Loucy (cell line): ENCODE results near the gene CDH20.
A peak's percentile ranks its signal among the peaks of the same experiment; 100 is the strongest.

Source experiments
- H2AFZ ChIP-seq: fragments of 200-600 bp; sonication (generic); 2 replicates; pipeline ENCODE4 v1.6.0; 2016; ENCODE audit warnings: antibody characterized with exemption, mild to moderate bottlenecking, low read length, moderate library complexity
- H3F3A ChIP-seq: fragments of 200-600 bp; 2 replicates; pipeline ENCODE4 v1.6.0; 2016; ENCODE audit warnings: antibody characterized with exemption, low read depth, mild to moderate bottlenecking
- H3K27me3 ChIP-seq: fragments of 200-600 bp; sonication (generic); 2 replicates; pipeline ENCODE4 v1.6.1; 2014; ENCODE audit warnings: low read length, mild to moderate bottlenecking; ENCODE audit not compliant: insufficient read depth, poor library complexity, severe bottlenecking
- H3K36me3 ChIP-seq: fragments of 200-600 bp; sonication (generic); 2 replicates; pipeline ENCODE4 v1.6.1; 2016; ENCODE audit warnings: low read length; ENCODE audit not compliant: insufficient read depth
- H3K4me1 ChIP-seq: fragments of 200-600 bp; sonication (generic); 2 replicates; pipeline ENCODE4 v1.5.1; 2014; ENCODE audit warnings: low read length, mild to moderate bottlenecking; ENCODE audit not compliant: insufficient read depth, poor library complexity, severe bottlenecking
- H3K4me2 ChIP-seq: fragments of 200-600 bp; sonication (generic); 2 replicates; pipeline ENCODE4 v1.6.0; 2014; ENCODE audit warnings: antibody characterized with exemption, low read length, low read depth, mild to moderate bottlenecking; ENCODE audit not compliant: poor library complexity, severe bottlenecking
- H3K4me3 ChIP-seq: fragments of 200-600 bp; sonication (generic); 2 replicates; pipeline ENCODE4 v1.5.1; 2014; ENCODE audit warnings: low read length, mild to moderate bottlenecking, mixed read lengths; ENCODE audit not compliant: poor library complexity, severe bottlenecking
- H3K79me2 ChIP-seq: fragments of 200-600 bp; sonication (generic); 2 replicates; pipeline ENCODE4 v1.6.1; 2014; ENCODE audit warnings: low read length; ENCODE audit not compliant: insufficient read depth
- H3K9ac ChIP-seq: fragments of 200-600 bp; sonication (generic); 2 replicates; pipeline ENCODE4 v1.6.0; 2014; ENCODE audit warnings: mild to moderate bottlenecking, low read depth, low read length, moderate library complexity; ENCODE audit not compliant: poor library complexity, severe bottlenecking
- H3K9me2 ChIP-seq: fragments of 200-600 bp; sonication (generic); replicated peaks from 2 replicates; pipeline ENCODE4 v1.6.1; 2016; ENCODE audit warnings: low read depth, low read length, mixed read lengths
- H3K9me3 ChIP-seq: fragments of 200-600 bp; sonication (generic); 2 replicates; pipeline ENCODE4 v1.6.1; 2014; ENCODE audit warnings: mild to moderate bottlenecking, antibody characterized with exemption, low read length, low read depth; ENCODE audit not compliant: insufficient read depth
- H4K20me1 ChIP-seq: fragments of 200-600 bp; sonication (generic); 2 replicates; pipeline ENCODE4 v1.6.0; 2014; ENCODE audit warnings: antibody characterized with exemption, low read length, mild to moderate bottlenecking; ENCODE audit not compliant: insufficient read depth, poor library complexity, severe bottlenecking
- EZH2phosphoT487 ChIP-seq: fragments of 200-600 bp; IDR thresholded peaks from 2 replicates; pipeline ENCODE4 v1.6.1; 2018; ENCODE audit warnings: antibody characterized with exemption, mild to moderate bottlenecking, moderate library complexity, borderline replicate concordance
- TF ChIP-seq, protein P1 (sequence below): fragments of 200-600 bp; sonication (generic); conservative IDR thresholded peaks from 2 replicates; pipeline ENCODE4 v1.5.1; 2014; ENCODE audit warnings: mild to moderate bottlenecking, antibody characterized with exemption, low read length

CDH20 gene

DNA sequence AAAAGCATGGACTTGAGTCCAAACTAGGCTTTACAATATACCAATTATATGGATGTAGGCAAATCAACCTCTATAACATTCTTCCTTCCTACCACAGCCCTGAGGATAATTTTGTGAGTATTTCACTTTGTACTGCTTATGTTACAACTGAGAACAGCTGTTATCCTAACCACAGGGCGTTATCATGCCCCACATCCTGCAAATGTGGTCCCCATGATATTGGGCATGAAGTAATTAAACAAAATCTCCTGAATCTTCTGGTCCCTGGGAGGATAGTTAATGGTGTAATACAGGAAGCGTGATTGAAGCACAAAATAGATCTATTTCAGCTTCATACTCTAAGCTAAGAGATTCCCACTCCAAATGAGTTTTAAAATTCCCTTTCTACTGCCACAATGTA is 223.6 kb downstream of the CDH20 start:
- Histone ChIP-seq H3K79me2 (no peaks in the 10 kb centered on the region), H3K4me1 (peaks cover 18% of the 10 kb centered on the region), H3K4me3 (no peak overlapping the region), H4K20me1 (no peaks in the 10 kb centered on the region), H3K9ac (no peak overlapping the region), H3K36me3 (no peaks in the 10 kb centered on the region), H3K9me3 (no peaks in the 10 kb centered on the region), H2AFZ (no peak overlapping the region), H3K9me2 (no peaks in the 10 kb centered on the region), H3F3A (no peaks in the 10 kb centered on the region), H3K4me2 (peak overlapping the region; percentile 0), H3K27me3 (peaks cover 31% of the 10 kb centered on the region)
- TF ChIP-seq EZH2phosphoT487 = peak; percentile 87; the same call in 1 of the 2 replicates
- TF ChIP-seq, protein P1, sequence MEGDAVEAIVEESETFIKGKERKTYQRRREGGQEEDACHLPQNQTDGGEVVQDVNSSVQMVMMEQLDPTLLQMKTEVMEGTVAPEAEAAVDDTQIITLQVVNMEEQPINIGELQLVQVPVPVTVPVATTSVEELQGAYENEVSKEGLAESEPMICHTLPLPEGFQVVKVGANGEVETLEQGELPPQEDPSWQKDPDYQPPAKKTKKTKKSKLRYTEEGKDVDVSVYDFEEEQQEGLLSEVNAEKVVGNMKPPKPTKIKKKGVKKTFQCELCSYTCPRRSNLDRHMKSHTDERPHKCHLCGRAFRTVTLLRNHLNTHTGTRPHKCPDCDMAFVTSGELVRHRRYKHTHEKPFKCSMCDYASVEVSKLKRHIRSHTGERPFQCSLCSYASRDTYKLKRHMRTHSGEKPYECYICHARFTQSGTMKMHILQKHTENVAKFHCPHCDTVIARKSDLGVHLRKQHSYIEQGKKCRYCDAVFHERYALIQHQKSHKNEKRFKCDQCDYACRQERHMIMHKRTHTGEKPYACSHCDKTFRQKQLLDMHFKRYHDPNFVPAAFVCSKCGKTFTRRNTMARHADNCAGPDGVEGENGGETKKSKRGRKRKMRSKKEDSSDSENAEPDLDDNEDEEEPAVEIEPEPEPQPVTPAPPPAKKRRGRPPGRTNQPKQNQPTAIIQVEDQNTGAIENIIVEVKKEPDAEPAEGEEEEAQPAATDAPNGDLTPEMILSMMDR = no peak

DNA sequence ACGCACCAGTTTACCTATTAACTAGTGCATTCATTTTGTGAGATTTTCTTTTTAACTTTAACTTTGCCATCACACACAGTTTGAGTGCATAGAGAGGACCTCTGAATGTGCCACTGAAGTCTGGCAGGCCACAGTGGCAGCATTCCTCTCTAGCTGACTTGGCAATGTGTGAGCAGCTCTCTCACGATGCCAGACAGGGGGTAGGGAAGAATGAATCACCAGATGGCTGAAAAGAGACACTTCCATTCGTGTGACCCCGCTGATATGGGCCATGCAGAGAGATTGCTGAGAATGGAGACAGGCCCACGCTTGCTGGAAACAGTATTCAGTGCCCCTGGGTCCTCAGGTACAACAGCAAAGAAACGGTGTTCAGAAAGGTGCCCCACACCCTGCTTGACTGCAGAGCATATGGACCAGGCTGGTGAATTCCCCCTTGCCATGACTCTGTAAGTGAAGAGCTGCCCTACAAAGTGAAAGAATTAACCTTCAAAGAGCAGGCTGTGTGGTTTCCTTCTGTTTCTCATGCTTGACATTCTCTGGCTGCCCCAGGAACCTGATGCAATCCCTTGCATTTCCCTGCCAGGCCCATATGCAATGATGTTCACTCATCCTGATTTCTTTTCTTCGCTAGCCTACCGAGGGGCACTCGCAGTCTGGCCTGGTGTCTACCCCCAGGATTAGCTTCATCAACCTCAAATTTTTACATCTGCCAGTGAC is 236.1 kb downstream of the CDH20 start:
- Histone ChIP-seq H3K36me3 (no peaks in the 10 kb centered on the region), H3K9me3 (no peaks in the 10 kb centered on the region), H3K9ac (no peak overlapping the region), H4K20me1 (no peaks in the 10 kb centered on the region), H3F3A (no peaks in the 10 kb centered on the region), H3K27me3 (peaks cover 12% of the 10 kb centered on the region), H3K4me1 (no peaks in the 10 kb centered on the region), H3K4me2 (no peak overlapping the region), H2AFZ (no peak overlapping the region), H3K4me3 (no peak overlapping the region), H3K79me2 (no peaks in the 10 kb centered on the region), H3K9me2 (no peaks in the 10 kb centered on the region)
- TF ChIP-seq, protein P1 = no peak
- TF ChIP-seq EZH2phosphoT487 = no peak

DNA sequence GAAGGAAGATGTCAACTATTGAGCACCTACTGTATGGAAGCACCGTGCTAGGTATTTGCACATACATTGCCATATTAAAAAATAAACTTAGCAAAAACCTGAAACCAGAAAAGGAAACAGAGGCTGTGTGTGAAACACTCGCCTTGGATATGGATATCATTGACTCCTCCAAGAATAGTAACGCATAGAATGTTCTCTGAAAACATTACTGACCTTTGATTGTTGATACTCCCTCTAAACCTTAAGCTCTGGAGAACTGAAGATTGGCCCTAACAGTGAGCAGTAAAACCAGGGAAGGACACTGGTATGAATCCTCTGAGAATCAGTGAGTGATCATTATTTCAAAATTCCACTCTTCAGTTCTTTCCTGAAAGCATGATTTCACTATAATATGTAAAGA is 236.8 kb downstream of the CDH20 start:
- Histone ChIP-seq H3K4me3 (no peak overlapping the region), H3K36me3 (no peaks in the 10 kb centered on the region), H3K9me3 (no peaks in the 10 kb centered on the region), H3F3A (no peaks in the 10 kb centered on the region), H3K4me2 (no peak overlapping the region), H4K20me1 (no peaks in the 10 kb centered on the region), H3K79me2 (no peaks in the 10 kb centered on the region), H3K4me1 (no peaks in the 10 kb centered on the region), H3K9ac (no peak overlapping the region), H2AFZ (no peak overlapping the region), H3K27me3 (peaks cover 8% of the 10 kb centered on the region), H3K9me2 (no peaks in the 10 kb centered on the region)
- TF ChIP-seq, protein P1 = no peak
- no peak for TF ChIP-seq EZH2phosphoT487
